Ovary (tissue), 3 donors: ENCODE results near the gene ATP2C2.

Experiments used
- CTCF ChIP-seq, 3 donors: fragments of 450-650 bp in 2 of 3; fragments of 200-600 bp in 1 of 3; IDR thresholded peaks; one replicate each; pipeline versions ENCODE4 v1.5.1 to v1.8.0; 2016 to 2022; ENCODE audit warnings: antibody characterized with exemption in 3 of 3, mild to moderate bottlenecking in 1 of 3
- POLR2A ChIP-seq: fragments of 450-650 bp; IDR thresholded peaks from one replicate; pipeline ENCODE4 v1.6.1; 2017; ENCODE audit warnings: antibody characterized with exemption, mild to moderate bottlenecking, moderate library complexity
- donor health status: DM: no; HTN: no; CAD: no.

- TF ChIP-seq CTCF (IDR thresholded peaks at IDR 0.05) (no peak), POLR2A (no peak)
These were observed 49.1 kb upstream of the ATP2C2 start for GRCh38 chr16:84319146-84319760.
